ENCODE data around the gene SLC22A4. TPM values are rescaled to one million over a fixed set of nuclear protein-coding genes. Genes with fewer than 3 reads are reported as not detected.

SLC22A4 gene
- total and polyA plus RNA-seq, 2 of the 8 experiments (the other 6 are each of a cell fraction or from before 2014, with no cell fraction given), result 0.45 to 0.60 TPM

GRCh38 chr5:132274050-132274792 lies 20.0 kb upstream of the SLC22A4 start:
- whole genome bisulfite sequencing, 2 experiments (ENCODE audit: extremely low coverage in 1 of 2, insufficient coverage in 1 of 2, insufficient read length in 1 of 2, insufficient replicate concordance in 2 of 2, low coverage in 1 of 2, low lambda C conversion rate in 2 of 2, missing lambda C conversion rate in 1 of 2), result 92% methylated on average over 12 of the region's 14 CpGs; no CpG with 5 or more reads in 1 of the 2 experiments
- FAIRE-seq (no peak), DNase-seq (ENCODE audit: low read depth in 1 of 2, low spot score in 2 of 2) (no peak)
- Histone ChIP-seq H2BK20ac (ENCODE audit: low read length) (no peak overlapping the region), H3K4me2 (ENCODE audit: insufficient read depth in 1 of 2, low read depth in 2 of 2, low read length in 2 of 2) (no peak overlapping the region), H3K23ac (ENCODE audit: insufficient read length) (no peak overlapping the region), H3K27me3 (replicated peaks in 1 of 4; ENCODE audit: control insufficient read depth in 3 of 4, extremely low read depth in 1 of 4, insufficient read depth in 3 of 4, low read length in 3 of 4) (no peaks in the 10 kb centered on the region), H2BK15ac (ENCODE audit: low read length) (no peak overlapping the region), H3K14ac (ENCODE audit: insufficient read length) (no peak overlapping the region), H4K20me1 (replicated peaks in 1 of 2; ENCODE audit: control insufficient read depth in 1 of 2, insufficient read depth in 2 of 2, low read length in 2 of 2) (no peaks in the 10 kb centered on the region), H3K4me3 (ENCODE audit: extremely low read depth in 1 of 4, insufficient read depth in 2 of 4, low read depth in 3 of 4, low read length in 4 of 4) (no peak overlapping the region), H3K18ac (ENCODE audit: extremely low read depth, low read length) (no peak overlapping the region), H3K56ac (replicated peaks; ENCODE audit: insufficient read length, low read depth, low read length) (no peak overlapping the region), H2BK120ac (replicated peaks; ENCODE audit: low read depth, low read length) (no peak overlapping the region), H4K8ac (ENCODE audit: extremely low read depth, insufficient read depth, low read length) (no peak overlapping the region), H4K5ac (ENCODE audit: insufficient read length, low read depth, low read length) (no peak overlapping the region), H3K23me2 (ENCODE audit: low read depth, low read length) (no peaks in the 10 kb centered on the region), H2BK12ac (ENCODE audit: low read depth, low read length) (no peak overlapping the region), H2AFZ (ENCODE audit: low read length) (no peak overlapping the region), H3K79me1 (ENCODE audit: low read depth, low read length) (no peaks in the 10 kb centered on the region), H2BK5ac (ENCODE audit: low read depth, low read length) (no peak overlapping the region; the same call in 1 of the 2 replicates), H3K4ac (replicated peaks; ENCODE audit: insufficient read length, low read depth, low read length) (no peak overlapping the region), H2AK5ac (ENCODE audit: low read depth, low read length) (no peak overlapping the region), H4K91ac (replicated peaks; ENCODE audit: insufficient read length, low read length) (no peak overlapping the region), H3K9me3 (ENCODE audit: insufficient read depth in 2 of 2, low read depth in 1 of 2, low read length in 1 of 2) (no peaks in the 10 kb centered on the region), H3K9ac (replicated peaks in 1 of 4; ENCODE audit: extremely low read depth in 1 of 4, low read depth in 3 of 4, low read length in 3 of 4) (no peak overlapping the region), H3K4me1 (replicated peaks in 1 of 4; ENCODE audit: control insufficient read depth in 3 of 4, insufficient read depth in 4 of 4, low read length in 3 of 4) (peaks cover 0 to 12% (median 5%) of the 10 kb centered on the region in 4 experiments; a peak in 5 of 7 replicates), H3K79me2 (ENCODE audit: control insufficient read depth in 1 of 2, insufficient read depth in 2 of 2, low read length in 2 of 2) (no peaks in the 10 kb centered on the region), H3K36me3 (ENCODE audit: control insufficient read depth in 2 of 4, insufficient read depth in 4 of 4, low read length in 3 of 4) (no peaks in the 10 kb centered on the region; a peak in 1 of 8 replicates), H3K27ac (ENCODE audit: low read depth, low read length) (no peak overlapping the region)
- CTCF ChIA-PET (ENCODE audit: partially characterized antibody), result interaction anchor here (0.9 to 3.5 kb wide), 8 partner anchors 8 to 50 kb away, joined by 3 to 54 read pairs (median 8); partner anchors contain the start of gene SLC22A4
- TF ChIP-seq SAP30 (IDR thresholded peaks at IDR 0.05; ENCODE audit: insufficient read depth, insufficient replicate concordance, low read length) (no peak), TAF1 (IDR thresholded peaks at IDR 0.05; ENCODE audit: low read depth, low read length) (no peak), SUZ12 (IDR thresholded peaks at IDR 0.05; ENCODE audit: low read length) (no peak)
- POLR2A ChIA-PET (ENCODE audit: partially characterized antibody), result no interaction called here

All from H1 (cell line).